GM12873 (cell line): Measurements from ENCODE around the gene RPS14.

ENCODE experiments used
- TF ChIP-seq, protein P1 (sequence below): IDR thresholded peaks from 2 replicates; pipeline ENCODE4 v1.5.1; 2012; ENCODE audit warnings: low read depth, mild to moderate bottlenecking, moderate library complexity, low read length, control low read depth; ENCODE audit not compliant: insufficient read depth; ENCODE audit errors: missing control alignments

Gene RPS14

GRCh38 chr5:150442699-150443080 lies 6.8 kb downstream of the RPS14 start:
- TF ChIP-seq, protein P1, sequence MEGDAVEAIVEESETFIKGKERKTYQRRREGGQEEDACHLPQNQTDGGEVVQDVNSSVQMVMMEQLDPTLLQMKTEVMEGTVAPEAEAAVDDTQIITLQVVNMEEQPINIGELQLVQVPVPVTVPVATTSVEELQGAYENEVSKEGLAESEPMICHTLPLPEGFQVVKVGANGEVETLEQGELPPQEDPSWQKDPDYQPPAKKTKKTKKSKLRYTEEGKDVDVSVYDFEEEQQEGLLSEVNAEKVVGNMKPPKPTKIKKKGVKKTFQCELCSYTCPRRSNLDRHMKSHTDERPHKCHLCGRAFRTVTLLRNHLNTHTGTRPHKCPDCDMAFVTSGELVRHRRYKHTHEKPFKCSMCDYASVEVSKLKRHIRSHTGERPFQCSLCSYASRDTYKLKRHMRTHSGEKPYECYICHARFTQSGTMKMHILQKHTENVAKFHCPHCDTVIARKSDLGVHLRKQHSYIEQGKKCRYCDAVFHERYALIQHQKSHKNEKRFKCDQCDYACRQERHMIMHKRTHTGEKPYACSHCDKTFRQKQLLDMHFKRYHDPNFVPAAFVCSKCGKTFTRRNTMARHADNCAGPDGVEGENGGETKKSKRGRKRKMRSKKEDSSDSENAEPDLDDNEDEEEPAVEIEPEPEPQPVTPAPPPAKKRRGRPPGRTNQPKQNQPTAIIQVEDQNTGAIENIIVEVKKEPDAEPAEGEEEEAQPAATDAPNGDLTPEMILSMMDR, result no peak

- TF ChIP-seq, protein P1, result no peak
Measured at GRCh38 chr5:150441813-150442698, 7.5 kb downstream of the RPS14 start.

- TF ChIP-seq, protein P1, result no peak
Measured at GRCh38 chr5:150440948-150441812, 8.4 kb downstream of the RPS14 start.

GRCh38 chr5:150438873-150439546 lies 10.5 kb downstream of the RPS14 start:
- TF ChIP-seq, protein P1, result peak; percentile 75

- TF ChIP-seq, protein P1, result peak; percentile 90
Measured at GRCh38 chr5:150436141-150436680, 13.3 kb downstream of the RPS14 start.

DNA sequence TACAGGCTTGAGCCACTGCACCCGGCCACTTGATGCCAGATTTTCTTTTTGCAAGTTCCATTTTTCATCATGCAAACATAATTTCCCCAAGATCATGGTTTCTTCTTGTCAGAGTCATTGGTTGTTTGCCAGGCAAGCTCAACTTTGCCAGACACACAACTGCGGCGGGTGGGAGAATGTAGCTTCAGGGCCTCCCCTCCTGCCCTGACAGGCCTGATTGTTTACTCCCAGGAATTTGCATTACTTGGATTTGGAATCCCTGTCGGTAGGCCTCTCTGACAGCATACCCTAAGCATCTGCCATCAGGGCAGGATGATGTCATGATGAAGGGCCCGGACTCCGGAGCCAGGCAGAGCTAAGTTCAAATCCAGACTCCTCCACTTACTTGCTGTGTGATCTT lies 15.1 kb downstream of the RPS14 start:
- TF ChIP-seq, protein P1, result no peak
